HG02642 (cell line): ENCODE measurements around the gene RREB1.

Experiments
- ATAC-seq: cut with Tn5 transposase; IDR thresholded peaks from one replicate; pipeline ENCODE4 v1.9.1; 2021; ENCODE audit warnings: mild to moderate bottlenecking; ENCODE audit not compliant: unreplicated experiment, poor library complexity

The RREB1 gene

DNA sequence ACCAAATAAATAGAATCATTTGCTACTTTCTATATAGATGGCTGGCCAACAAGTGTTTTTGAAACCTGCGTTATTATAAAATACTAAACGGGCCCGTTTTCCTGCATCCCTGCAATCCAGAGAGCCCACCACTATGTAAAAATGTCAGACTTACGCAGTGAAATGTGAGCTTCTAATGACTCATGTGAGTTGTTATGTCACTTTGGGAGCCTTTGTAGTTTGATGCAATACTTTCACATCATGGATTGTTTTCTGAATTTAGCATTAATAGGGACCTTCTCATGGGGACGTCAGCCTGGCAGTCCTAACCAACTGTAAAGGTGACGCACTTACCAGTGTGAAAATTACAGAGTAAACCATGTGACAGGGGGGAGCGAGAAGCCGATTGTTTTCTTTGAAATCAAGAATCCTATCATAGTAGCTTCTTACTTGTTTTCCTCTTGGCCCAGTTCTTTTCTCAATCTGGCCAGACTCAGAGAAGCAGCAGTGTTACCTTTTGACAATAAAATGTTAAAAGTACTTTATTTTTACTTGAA lies 130.0 kb downstream of the RREB1 start:
- ATAC-seq: no peak

DNA sequence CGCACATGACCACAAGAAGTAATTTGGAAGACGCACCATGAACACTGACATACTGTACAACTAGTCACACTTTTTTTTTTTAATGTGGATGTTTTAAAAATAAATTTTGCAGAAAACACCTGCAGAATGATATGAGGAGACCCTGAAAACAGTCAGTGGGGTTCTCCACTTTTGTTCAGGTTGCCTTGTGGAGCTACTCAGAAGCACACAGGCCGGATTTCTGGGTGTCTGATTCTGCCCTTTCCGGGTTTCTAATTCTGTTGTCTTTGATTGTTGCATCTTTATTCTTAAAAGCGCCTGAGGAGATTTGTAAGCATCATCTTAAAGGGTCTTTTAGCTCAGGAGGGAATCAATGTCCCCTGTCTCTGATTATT lies 130.8 kb downstream of the RREB1 start:
- ATAC-seq: no peak

- ATAC-seq: peak; percentile 58
These were observed 131.3 kb downstream of the RREB1 start for GRCh38 chr6:7238900-7239589.

GRCh38 chr6:7239590-7239948 lies 131.8 kb downstream of the RREB1 start:
- ATAC-seq: no peak

DNA sequence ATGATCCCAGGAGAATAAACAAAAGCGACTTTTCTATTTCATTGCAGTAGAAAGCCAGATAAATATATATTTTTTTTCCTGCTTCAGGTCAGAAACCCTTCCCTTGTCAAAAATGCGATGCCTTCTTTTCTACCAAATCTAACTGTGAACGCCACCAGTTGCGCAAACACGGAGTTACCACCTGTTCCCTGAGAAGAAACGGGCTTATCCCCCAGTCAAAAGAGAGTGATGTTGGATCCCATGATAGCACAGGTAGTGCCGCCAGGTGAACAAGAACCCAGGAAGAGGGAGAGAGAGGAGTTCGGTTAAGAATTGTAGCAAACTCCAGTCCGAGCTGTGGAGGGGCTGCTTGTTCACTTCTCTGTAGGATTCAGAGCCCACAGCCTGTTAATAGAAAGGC lies 132.6 kb downstream of the RREB1 start:
- ATAC-seq: no peak

- ATAC-seq: no peak
These were observed 133.4 kb downstream of the RREB1 start for GRCh38 chr6:7241160-7241559.

DNA sequence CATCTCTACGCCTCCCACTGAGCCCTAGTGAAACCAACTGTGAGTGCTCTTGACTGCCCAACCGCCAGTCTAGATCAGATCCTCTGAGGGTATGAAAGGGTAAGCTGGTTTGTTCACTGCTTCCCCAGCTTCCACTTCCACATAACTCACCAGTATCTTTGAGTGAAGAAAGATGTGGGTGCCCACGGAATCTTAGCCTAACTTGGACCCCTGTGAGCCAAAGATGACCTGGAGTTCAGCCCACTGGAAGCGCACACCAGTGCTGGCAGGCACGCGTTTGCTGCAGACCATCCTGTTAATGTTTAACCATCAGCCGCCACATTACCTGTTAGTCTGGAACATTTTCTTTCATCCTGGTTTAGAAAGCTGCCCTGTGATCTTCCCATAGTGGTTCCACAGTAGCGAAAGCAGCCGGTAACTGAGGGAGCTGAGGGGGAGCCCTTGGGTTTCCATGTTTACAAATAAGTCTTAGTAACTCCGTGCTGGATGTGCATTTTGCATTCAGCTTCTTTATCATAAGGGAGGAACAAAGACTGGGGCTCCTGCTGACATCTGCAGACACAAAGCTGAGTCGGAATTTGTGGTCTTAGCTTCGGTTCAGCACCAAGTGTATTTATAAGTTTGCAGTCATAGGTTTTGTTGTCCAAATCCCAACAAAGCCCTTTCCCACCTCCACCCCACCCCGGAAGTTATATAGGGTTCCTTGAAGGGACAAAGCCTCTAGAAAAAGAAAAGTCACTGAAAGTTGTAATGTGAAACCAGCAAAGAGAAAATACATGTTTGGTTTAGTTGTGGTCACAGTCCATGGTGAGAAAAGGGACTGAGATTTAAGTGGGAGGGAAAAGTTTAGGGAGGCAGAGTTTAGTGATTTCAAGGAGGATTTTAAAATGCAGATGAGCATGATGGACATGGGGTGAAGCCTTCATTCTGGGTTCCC lies 134.2 kb downstream of the RREB1 start:
- ATAC-seq: no peak

DNA sequence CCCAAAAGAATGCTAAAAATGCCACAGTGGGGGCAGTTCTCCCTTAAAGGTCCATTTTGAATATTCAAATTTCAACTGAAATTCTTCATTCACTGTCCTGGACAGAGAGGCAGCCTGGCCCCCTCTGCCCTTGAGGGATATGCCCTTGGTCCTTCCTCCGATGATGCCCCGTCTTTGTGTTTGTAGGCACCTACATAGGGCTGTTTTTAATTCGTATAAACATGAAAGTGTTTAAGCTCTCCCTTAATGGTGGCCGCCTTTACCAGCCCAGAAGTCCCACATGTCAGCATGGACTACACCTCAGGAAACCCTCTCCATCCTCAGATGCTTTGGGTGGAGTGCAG lies 135.0 kb downstream of the RREB1 start:
- no peak for ATAC-seq

- ATAC-seq: no peak
These were observed 135.6 kb downstream of the RREB1 start for GRCh38 chr6:7243179-7243981.

DNA sequence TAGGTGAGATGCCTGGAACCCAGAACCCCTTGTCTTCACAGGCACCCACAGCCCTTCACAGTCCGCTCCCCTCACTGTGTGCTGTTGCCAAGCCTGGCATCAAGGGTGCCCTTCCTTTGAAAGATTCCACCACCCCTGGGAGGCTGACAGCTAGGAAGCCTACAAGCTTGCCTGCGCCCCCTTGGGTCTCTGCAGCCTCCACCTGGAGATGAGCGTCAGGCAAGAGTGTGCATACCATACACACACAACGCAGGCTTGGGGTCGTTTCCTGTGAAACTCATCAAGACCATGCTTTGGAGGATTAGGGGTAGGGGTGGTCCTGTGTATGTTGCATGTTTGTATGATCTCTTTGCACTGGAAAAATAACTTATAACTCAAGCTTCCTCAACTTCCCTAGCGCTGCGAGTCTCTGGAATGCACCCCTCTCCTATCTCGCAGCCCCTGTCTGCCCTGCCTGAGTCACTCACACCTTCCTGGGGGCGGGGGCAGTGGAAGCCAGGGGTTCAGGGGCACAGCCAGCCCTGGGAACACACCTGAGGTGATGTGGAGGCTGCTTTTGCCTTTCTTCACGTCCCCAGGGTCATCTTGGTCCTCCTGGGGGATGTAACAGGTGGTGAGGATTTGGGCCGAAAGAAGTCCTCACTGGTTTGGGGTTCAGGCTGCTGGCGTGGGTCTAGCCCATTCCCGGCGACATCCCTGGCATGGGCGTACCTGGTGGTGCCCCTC lies 138.1 kb downstream of the RREB1 start:
- ATAC-seq: no peak

GRCh38 chr6:7246401-7247178 lies 138.8 kb downstream of the RREB1 start:
- ATAC-seq: no peak

DNA sequence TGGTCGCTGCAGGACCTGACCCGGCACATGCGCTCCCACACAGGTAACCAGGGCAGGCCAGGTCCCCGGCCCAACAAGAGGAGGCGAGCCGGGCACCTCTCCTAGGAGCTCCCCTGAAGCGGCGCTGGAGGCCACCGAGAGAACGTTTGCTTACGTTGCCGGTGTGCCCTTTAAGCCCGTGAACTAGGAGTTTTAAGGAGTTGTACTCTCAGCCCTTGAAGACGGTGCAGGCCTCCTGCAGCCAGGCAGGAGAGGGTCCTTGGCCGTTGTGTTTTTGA lies 139.4 kb downstream of the RREB1 start:
- no peak for ATAC-seq

- ATAC-seq: no peak
These were observed 140.1 kb downstream of the RREB1 start for GRCh38 chr6:7247828-7248227.

GRCh38 chr6:7249391-7249790 lies 141.6 kb downstream of the RREB1 start:
- no peak for ATAC-seq

DNA sequence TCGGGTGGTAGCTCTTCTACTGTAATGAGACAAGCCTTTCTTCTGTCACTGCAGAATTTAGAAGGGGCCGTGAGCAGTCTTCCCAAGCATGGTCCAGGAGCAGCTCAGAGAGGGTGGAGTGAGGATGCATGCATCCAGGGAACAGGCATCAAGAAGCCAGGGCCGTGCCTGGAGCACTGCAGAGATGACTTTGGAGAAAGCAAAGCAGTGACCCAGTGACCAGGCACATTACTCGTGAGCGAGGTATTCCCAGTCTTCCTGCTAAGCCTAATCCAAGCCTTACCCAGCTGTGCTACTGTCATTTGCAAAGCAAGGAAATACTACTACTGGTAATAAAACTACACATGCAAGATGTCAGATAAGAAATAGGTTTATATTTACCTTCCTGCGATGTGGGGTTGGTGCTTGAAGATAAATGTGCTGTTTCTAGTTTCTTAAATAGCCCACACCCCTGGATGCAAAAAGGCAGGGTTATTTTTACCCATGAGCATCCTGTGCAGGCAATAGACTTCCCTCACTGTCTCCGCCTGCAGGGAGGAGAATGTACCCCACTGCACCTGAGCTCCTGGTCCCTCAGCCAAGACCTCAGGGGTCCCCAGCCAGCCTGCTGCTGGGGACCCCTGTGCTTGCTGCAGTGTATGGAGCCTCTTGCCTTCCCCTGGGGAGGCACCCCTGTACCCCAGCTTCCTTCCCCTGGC lies 142.3 kb downstream of the RREB1 start:
- ATAC-seq: no peak

GRCh38 chr6:7250812-7251211 lies 143.1 kb downstream of the RREB1 start:
- ATAC-seq: no peak

DNA sequence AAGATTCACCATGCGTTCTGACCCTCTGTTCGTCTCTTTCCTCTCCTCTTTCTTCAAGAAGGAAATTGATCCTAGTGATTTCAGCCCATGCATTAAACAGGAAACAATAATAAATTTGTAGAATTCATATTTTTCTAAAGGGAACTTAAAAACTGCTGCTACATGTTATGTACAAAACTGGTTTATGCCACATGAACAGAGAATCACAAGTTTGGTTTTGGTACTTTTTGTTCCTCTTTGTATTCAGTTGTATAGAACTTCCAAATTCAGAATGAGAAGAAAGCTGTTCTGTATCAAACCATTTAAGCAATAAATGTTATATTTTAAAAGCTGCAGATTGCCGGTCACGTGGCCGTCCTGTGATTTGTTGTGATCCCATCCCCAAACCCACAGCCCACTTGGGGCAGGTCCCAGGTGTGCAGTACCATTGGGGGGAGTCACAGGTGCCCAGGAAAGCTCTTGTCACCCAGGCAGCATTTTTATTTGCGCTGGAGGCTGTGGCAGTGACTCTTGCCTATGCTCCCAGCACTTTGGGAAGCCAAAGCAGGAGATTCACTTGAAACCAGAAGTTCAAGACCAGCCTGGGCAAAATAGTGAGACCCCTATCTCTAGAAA lies 144.0 kb downstream of the RREB1 start:
- ATAC-seq: no peak

GRCh38 chr6:7252390-7252789 lies 144.6 kb downstream of the RREB1 start:
- no peak for ATAC-seq
